ENCODE data around the gene TMA7.
"Not testable (repeated sequence)": the region's sequence is repeated elsewhere in the genome, so short reads cannot be mapped to it uniquely, and the experiment has no call there.

Gene TMA7

DNA sequence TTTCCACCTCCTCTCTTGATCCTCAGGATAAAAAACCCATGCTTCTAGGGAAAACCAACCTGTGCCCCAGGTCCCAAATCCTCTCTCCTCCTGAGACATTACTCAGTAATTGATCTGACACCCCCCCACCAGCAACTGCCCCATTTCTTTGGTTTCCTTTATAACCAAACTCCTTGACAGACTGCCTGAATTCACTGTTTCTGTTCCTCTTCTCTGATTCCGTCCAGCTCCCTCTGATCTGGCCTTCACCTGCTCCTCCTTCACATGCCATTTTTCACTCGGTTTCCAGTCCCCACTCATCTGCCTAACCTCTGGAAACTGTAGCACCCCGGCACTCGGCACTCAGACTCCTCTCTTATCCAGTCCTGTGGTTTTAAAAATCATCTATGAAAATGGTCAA, 2.2 kb upstream of the TMA7 start:
- no peak for DNase-seq

DNA sequence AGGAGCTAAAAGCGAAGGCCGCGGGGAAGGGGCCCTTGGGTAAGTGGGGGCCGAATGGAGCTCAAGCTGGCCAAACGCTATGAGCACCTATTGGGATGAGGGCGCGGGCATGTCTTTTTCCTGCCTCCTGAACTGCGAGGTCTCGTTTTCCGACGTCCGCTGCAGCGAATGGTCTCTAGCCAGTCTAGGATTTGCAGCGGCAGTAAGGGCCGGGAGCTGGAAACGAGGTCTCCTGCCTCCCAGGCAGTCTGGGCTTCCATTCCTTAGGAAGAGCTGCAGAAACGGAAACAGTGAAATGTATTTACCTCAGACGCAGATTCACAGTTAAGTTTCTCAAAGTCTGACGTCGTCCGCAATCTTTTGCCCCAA, 517 bp downstream of the TMA7 start:
- DNase-seq = no peak

DNA sequence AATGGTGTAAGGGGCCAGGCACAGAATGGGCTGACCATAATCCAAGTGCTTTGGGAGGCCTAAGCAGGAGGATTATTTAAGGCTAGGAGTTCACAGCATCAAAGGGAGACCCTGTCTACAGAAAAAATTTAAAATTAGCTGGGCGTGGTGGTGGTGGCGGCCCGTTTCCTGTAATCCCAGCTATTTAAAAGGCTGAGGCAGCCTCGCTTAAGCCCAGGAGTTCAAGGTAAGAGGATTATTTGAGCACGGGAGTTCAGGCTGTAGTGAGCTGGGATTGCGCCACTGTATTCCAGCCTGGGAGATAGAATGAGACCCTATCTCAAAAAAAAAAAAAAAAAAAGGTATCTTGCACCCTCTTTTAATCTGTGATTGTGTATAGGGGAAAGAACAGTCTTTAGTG, 1.9 kb downstream of the TMA7 start:
- no peak for DNase-seq

DNA sequence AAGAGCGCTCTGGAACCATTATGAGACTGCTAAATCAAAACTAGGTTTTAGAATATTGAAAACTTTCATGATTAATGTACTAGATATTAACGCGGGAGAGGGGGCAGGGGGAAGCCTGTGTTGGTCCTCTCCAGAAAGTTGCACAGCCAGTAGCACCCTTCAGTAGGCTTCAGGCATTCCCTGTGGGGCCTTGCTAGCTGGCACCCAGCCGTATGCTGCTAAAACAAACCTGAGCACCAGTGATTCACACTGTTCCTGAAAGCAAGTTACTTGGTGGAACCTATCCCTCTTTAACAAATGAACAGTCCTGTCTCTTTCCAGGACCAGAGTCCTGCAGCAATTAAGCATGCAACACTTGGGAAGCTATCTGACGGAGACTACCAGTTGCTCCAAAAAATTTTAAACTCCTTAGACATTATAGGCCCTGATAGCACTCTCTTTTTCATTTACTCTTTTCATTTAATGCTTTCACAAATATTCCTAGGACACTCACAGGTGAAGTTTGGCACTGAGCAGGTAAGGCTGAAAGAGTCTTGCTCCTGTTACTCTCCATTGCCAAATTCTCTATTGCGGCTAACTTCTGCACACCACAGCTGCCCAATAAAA, 5.3 kb downstream of the TMA7 start:
- DNase-seq = no peak

DNA sequence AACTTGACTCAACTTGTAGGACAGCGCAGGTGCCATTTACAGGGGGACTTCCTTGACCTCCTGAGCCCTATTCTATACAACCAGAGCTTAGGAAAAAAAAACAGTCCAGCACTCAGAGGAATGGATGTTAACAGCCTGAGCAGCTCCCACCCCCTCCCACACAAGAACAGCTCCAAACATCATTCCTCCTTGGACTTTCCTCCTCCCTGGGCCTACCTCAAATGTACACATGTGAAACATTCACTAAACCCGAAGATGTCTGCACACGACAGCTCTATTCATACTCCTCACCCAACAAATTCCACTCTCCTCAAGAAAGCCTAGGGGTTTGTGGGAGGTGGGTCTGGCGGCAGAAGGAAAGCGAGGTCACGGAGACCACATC, 6.0 kb downstream of the TMA7 start:
- DNase-seq = no peak

DNA sequence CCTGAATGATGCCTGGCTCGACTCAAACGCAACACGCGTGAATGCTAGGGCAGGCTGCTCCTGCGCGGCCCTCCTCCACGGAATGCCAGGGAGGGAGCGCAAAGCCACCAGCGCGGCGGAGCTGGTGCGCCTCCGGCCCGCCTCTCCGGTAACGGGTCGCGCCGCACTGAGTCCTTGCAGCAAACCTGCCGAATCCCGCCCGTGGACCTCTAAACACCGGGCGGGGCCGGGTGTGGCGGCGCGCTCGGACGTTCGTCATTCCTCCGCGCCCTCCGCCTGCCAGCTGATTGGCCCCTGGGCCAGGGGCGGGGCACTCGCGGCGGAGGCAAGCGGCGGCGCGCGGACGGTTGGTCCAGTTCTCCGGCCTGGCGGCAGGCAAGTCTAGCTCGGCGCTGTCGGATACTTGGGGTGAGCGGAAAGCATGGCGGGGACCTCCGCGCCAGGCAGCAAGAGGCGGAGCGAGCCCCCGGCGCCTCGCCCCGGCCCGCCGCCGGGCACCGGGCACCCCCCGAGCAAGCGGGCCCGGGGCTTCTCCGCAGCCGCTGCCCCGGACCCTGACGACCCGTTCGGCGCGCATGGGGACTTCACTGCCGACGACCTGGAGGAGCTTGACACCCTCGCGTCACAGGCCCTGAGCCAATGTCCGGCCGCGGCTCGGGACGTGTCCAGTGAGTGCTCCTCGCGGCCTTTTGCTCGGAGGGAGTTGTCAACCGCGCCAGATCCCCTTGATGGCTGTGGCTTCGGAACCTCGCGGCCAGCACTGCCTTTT, 6.6 kb downstream of the TMA7 start, which contains the start of gene ATRIP:
TSS of gene ATRIP (plus strand) at position 313 of the 769 bp plus-strand sequence. CDS start at position 422, 109 bp downstream.
- peak; percentile 53 for DNase-seq

DNA sequence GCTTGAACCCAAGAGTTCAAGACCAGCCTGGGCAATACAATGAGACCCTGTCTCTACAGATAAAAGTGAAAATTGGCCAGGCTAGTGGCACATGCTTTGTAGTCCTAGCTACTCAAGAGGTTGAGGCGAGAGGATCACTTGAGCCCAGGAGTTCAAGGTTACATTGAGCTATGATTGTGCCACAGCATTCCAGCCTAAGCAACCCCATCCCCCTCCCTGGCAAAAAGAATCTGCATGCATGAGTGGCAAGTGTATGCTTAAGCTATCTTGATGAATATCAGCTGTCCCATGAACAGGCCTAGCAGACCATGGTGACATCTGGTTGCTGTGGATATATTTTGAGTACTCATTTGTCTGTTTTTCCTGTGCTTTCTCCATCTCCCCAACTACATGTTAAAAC, 11.2 kb downstream of the TMA7 start:
- no peak for DNase-seq

DNA sequence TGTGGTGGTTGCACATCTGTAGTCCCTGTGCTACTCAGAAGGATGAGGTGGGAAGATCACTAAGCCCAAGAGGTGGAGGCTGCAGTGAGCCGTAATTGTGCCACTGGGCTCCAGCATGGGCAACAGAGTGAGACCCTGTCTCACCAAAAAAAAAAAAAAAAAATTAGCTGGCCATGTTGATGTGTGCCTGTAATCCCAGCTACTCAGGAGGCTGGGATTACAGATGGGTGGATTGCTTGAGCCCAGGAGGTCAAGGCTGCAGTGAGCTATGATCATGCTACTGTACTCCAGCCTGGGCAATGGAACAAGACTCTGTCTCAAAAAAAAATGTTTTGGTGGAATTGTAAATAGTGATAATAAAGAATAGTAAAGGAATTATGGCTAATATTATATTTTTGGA, 16.4 kb downstream of the TMA7 start:
- DNase-seq = no peak

DNA sequence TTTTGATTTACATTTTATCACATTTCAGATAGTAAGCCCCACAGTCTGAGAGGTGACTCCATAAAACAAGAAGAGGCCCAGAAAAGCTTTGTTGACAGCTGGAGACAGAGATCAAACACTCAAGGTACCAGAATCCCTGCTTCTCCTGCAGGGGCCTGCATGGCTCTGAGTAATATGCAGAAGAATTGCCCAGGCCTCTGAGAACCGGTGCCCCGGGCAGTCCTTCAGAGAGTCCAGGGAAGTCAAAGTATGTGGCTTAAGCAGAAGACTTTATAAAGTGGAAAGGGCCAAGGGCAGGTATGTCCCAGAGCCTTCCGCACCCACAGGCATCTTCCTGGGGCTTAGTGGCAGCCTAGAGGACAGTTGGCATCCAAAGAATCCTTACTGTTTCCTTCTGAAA, 19.3 kb downstream of the TMA7 start:
- DNase-seq = no peak

DNA sequence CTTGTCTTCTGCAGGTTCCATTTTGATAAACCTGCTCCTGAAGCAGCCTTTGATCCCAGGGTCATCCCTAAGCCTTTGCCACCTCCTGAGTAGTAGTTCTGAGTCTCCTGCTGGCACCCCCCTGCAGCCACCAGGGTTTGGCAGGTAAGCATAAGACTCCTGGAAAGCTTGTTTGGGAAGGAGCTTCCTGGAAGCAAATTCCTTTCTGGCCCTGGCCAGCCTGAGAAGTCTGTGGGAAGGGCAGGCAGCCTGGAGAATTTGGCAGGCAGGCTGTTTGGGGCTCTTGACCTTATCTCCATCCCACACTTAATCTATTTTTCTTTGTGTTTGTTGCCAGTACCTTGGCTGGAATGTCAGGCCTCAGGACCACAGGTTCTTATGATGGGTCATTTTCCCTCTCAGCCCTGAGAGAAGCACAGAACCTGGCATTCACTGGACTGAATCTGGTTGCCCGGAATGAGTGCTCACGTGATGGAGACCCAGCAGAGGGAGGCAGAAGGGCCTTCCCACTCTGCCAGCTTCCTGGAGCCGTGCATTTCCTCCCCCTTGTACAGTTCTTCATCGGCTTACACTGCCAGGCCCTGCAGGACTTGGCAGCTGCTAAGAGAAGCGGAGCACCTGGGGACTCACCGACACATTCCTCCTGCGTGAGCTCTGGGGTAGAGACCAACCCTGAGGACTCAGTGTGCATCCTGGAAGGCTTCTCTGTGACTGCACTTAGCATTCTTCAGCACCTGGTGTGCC, 19.9 kb downstream of the TMA7 start:
- DNase-seq = no peak

DNA sequence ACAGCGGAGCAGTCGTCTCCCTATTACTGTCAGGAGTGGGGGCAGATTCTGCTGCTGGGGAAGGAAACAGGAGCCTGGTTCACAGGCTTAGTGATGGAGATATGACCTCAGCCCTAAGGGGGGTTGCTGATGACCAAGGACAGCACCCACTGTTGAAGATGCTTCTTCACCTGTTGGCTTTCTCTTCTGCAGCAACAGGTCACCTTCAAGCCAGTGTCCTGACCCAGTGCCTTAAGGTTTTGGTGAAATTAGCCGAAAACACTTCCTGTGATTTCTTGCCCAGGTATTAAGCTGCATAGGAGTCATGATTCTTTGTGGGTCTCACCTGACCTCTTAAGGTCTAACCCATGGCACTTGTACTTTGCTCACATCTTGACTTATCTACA, 20.5 kb downstream of the TMA7 start:
- no peak for DNase-seq

DNA sequence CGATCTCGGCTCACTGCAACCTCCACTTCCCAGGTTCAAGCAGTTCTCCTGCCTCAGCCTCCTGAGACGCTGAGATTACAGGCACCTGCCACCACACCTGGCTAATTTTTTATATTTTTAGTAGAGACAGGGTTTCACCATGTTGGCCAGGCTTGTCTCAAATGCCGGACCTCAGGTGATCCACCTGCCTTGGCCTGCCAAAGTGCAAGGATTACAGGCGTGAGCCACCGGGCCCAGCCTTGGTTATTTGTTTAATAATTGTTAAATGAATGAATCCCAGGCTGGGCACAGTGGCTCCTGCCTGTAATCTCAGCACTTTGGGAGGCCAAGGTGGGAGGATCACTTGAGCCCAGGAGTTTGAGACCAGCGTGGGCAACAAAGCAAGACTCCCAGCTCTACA, 21.7 kb downstream of the TMA7 start:
- not testable (repeated sequence) for DNase-seq

DNA sequence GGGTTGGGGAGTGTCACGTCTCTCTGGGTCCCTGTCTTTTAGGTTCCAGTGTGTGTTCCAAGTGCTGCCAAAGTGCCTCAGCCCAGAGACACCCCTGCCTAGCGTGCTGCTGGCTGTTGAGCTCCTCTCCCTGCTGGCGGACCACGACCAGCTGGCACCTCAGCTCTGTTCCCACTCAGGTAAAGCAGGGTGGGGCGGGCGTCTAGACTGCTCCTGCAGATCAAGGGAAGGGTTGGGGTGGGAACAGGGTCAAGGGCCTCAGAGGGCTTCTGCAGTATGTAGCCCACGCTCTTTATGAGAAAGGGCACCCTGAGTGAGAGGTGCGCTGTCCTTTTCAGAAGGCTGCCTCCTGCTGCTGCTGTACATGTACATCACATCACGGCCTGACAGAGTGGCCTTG, 23.6 kb downstream of the TMA7 start:
- DNase-seq = no peak

DNA sequence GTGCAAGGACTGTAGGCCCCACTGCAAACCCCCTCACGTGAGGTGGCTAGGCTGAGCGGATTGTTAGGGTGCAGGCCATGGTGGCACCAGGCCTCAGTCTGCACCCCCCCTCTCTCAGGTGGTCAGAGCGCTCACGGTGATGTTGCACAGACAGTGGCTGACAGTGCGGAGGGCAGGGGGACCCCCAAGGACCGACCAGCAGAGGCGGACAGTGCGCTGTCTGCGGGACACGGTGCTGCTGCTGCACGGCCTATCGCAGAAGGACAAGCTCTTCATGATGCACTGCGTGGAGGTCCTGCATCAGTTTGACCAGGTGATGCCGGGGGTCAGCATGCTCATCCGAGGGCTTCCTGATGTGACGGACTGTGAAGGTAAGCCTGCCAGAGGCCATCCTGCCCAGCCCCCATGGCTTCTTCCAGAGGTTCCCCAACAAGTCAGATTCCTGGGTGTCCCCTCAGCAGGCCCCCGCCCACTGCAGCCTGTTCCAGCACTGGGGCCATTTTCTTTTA, 24.7 kb downstream of the TMA7 start:
- DNase-seq = no peak

DNA sequence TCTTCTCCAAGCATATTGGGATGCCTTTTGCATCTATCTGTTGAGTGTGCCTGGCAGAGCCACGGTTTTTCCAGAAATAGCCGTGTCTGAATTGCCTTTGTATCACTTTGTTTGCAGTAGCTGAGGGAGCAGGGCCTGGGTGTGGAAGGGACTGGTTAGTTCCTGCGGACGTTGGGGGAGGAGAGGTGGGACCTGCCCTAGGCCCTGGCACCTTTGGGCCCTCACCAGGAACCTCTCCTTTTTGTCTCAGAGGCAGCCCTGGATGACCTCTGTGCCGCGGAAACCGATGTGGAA, 25.1 kb downstream of the TMA7 start:
- DNase-seq = no peak

DNA sequence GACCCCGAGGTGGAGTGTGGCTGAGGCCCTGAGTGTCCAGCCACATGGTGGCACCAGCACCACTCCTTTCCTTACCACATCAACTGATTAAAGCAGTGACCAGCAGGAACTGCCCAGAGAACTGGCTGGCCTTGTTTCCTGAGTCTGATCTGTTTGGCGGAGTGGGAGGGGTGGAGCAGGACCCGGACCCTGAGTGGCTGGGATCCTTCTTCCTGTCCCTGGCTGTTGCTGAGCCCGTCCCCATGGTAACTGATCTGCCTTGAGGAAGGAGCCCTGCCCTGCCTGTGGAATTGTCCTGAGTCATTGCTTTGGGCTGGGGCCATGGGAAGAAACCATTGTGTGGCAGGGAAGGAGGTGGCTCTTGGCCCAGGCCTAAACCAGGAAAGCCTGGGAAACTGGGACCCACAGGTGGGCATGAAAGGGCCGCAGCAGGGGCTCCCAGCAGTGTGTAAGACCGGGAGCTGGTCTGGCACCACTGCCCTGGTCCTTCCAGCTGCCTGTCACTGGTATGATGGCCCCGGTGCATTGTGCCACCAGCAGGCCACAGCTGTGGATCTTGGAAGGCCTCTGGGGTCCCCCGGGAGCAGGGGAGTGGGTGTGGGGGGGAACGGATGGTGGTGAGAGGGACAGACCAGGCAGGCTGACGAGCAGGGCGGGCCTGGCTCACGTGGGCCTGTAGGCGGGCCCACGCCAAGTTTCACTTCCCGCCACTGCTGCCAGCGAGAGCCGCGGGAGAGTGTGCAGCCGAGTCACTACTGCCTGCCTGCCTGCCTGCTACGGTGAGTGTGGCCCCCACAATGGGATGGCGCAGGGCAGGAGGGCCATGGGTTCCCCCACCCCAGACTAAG, 25.7 kb downstream of the TMA7 start:
- DNase-seq = peak; percentile 86

DNA sequence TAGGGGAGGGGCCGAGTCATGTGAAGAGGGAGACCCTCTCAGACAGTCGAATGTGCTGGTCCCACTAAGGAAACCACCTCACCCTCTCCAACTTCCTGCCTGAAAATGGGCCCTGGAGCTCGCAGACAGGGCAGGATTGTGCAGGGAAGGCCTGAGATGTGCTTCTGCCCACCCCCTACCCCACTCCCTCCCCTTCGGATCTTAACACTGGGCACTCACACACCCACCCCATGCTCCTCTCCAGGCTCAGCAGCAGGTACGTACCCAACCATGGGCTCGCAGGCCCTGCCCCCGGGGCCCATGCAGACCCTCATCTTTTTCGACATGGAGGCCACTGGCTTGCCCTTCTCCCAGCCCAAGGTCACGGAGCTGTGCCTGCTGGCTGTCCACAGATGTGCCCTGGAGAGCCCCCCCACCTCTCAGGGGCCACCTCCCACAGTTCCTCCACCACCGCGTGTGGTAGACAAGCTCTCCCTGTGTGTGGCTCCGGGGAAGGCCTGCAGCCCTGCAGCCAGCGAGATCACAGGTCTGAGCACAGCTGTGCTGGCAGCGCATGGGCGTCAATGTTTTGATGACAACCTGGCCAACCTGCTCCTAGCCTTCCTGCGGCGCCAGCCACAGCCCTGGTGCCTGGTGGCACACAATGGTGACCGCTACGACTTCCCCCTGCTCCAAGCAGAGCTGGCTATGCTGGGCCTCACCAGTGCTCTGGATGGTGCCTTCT, 26.5 kb downstream of the TMA7 start:
- no peak for DNase-seq

DNA sequence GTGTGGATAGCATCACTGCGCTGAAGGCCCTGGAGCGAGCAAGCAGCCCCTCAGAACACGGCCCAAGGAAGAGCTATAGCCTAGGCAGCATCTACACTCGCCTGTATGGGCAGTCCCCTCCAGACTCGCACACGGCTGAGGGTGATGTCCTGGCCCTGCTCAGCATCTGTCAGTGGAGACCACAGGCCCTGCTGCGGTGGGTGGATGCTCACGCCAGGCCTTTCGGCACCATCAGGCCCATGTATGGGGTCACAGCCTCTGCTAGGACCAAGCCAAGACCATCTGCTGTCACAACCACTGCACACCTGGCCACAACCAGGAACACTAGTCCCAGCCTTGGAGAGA, 27.0 kb downstream of the TMA7 start:
- no peak for DNase-seq

DNA sequence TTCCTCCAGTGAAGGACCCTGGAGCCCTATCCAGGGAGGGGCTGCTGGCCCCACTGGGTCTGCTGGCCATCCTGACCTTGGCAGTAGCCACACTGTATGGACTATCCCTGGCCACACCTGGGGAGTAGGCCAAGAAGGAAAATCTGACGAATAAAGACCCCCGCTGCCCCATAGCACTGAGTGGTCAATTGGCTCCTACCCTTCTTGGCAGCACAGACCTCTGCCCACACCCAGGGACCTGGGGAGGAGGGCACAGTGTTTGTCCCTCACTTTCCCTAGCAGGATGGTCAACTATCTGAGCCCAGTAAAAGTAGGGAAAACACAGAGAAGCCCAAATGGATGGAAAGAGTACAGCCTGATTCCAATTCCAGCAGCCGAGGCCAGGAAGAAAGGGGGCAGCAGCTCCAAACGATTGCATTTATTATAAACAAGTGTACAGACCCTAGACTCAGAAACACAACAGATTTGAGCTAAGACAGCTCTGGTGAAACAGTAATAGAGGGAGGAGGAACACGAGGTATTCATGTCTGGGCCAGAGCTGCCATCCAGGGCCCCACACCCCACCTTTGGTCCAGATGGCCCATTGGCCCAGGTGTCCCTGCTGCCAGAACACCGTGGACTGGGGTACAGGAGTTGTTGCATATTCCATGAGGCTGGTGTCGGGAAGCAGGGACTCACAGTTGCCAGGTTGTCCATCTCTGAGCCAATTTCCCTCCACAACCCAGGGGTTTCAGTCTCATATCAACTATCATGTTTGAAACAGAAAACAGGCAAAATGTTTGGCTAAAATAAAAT, 27.6 kb downstream of the TMA7 start:
- DNase-seq = no peak

DNA sequence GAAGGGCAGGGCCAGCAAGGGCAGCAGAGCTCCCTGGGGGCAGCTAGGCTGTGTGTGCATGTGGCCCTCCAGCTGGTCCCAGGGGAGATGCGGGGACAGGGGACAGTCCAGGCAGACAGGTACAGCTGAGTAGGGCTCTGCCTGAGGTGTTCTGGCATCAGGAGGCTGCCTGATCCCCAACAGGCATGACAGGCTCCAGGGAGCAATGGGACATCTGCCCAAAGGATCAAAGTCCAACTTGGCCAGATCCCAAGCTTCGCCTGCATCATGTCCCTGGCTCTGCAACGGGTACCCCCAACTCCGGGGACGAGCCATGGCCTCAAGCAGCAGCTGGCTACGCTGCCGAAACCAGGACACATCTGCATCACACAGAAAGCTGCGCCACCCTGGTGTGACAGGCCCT, 28.3 kb downstream of the TMA7 start:
- no peak for DNase-seq

DNA sequence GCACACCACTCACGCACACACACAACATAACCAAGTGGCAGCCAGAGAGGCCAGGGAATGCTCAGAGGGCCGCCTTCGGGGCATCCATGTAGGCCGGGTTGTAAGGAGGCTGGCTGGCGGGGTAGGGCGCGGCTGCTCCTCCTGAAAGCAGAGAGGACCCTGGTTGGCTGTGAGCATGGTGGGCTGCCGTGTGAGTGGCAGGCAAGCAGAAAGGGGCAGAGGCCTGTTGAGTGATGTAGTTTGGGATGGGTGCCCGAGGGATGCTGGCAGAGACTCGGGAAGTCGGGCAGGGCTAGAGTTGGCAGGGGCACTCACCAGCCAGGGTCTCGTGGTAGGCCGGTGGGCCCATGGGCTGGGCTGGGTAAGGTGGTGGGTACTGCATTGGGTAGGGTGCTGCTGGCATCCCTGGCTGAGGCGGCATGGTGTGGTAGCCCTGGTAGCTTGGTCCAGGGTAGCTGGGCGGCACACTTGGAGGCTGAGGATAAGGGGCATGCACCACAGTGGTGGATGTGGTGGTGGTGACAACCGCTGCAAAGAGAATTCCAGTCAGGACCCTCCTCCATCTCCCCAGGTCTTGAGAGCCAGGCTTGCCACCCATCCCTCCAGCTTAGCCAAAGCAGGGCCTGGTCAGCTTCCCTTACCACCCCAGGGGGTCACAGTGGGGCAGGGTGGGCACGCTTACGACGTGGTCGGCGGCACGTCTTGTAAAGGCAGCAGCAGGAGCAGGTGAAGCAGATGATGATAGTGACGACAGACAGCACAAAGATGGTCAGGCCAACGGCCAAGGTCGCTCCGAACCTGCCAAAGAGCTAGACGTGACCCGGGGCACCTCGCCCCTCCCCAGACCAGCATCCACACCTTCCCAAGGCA, 29.2 kb downstream of the TMA7 start:
- DNase-seq = no peak
